DLD1 (cell line): ENCODE data around the gene TTC16.

Experiments
- in situ Hi-C: cut with HindIII; loops from 2 replicates; pipeline ENCODE4 v1.10.0; 2017; ENCODE audit warnings: low sequenced_read_pairs

Gene TTC16

GRCh38 chr9:127763918-127764384 lies 48.1 kb downstream of the TTC16 start:
- in situ Hi-C loops: loop anchor here (10.0 kb wide), 1 partner anchor 101 kb away; no protein-coding TSS in a partner anchor

- in situ Hi-C loops: loop anchor here (10.0 kb wide), 1 partner anchor 99 kb away; no protein-coding TSS in a partner anchor
These were observed 49.5 kb downstream of the TTC16 start for GRCh38 chr9:127765418-127765817.

GRCh38 chr9:127767410-127767809 lies 51.5 kb downstream of the TTC16 start:
- in situ Hi-C loops: loop anchor here (10.0 kb wide), 1 partner anchor 97 kb away; no protein-coding TSS in a partner anchor

- in situ Hi-C loops: loop anchor here (10.0 kb wide), 1 partner anchor 97 kb away; no protein-coding TSS in a partner anchor
These were observed 52.0 kb downstream of the TTC16 start for GRCh38 chr9:127767909-127768331.

GRCh38 chr9:127768698-127769097 lies 52.8 kb downstream of the TTC16 start:
- in situ Hi-C loops: loop anchor here (10.0 kb wide), 1 partner anchor 96 kb away; no protein-coding TSS in a partner anchor

- in situ Hi-C loops: loop anchor here (10.0 kb wide), 1 partner anchor 96 kb away; no protein-coding TSS in a partner anchor
These were observed 53.2 kb downstream of the TTC16 start for GRCh38 chr9:127769101-127769500.

GRCh38 chr9:127769929-127770582 lies 54.2 kb downstream of the TTC16 start:
- in situ Hi-C loops: loop anchor here (10.0 kb wide), 1 partner anchor 95 kb away; no protein-coding TSS in a partner anchor

- in situ Hi-C loops: no loop called here
These were observed 54.7 kb downstream of the TTC16 start for GRCh38 chr9:127770583-127770904.

GRCh38 chr9:127770905-127771569 lies 55.2 kb downstream of the TTC16 start:
- in situ Hi-C loops: no loop called here

- in situ Hi-C loops: no loop called here
These were observed 55.8 kb downstream of the TTC16 start for GRCh38 chr9:127771570-127772189.

GRCh38 chr9:127772603-127773002 lies 56.7 kb downstream of the TTC16 start:
- in situ Hi-C loops: no loop called here

- in situ Hi-C loops: no loop called here
These were observed 57.4 kb downstream of the TTC16 start for GRCh38 chr9:127773272-127773671.

GRCh38 chr9:127773981-127774380 lies 58.1 kb downstream of the TTC16 start:
- in situ Hi-C loops: no loop called here

GRCh38 chr9:127776195-127776923 lies 60.5 kb downstream of the TTC16 start:
- in situ Hi-C loops: no loop called here

GRCh38 chr9:127776924-127777289 lies 61.0 kb downstream of the TTC16 start:
- in situ Hi-C loops: no loop called here

- in situ Hi-C loops: no loop called here
These were observed 61.6 kb downstream of the TTC16 start for GRCh38 chr9:127777368-127777980.

- in situ Hi-C loops: no loop called here
These were observed 62.6 kb downstream of the TTC16 start, which contains the start of gene SH2D3C for GRCh38 chr9:127778280-127779135. TSS of gene SH2D3C (minus strand) at chr9:127778666. CDS start at chr9:127778627, 39 bp downstream.

- in situ Hi-C loops: no loop called here
These were observed 63.5 kb downstream of the TTC16 start for GRCh38 chr9:127779136-127779981.
